Endothelial cell (in vitro differentiated cells): ENCODE measurements around the gene ACADL. TPM values are rescaled to one million over a fixed set of nuclear protein-coding genes. Genes with fewer than 3 reads are reported as not detected.

ENCODE experiments used
- DNase-seq: peaks from one replicate; pipeline ENCODE4 v3.0.0; 2021; ENCODE audit warnings: low spot score
- H3K27ac Mint-ChIP-seq: one replicate; pipeline ENCODE4 v1.8.0; 2021; ENCODE audit warnings: mixed read lengths, inconsistent platforms; ENCODE audit not compliant: unreplicated experiment
- H3K27me3 Mint-ChIP-seq: one replicate; pipeline ENCODE4 v1.8.0; 2021; ENCODE audit warnings: mild to moderate bottlenecking, moderate library complexity, mixed read lengths, inconsistent platforms; ENCODE audit not compliant: unreplicated experiment
- H3K36me3 Mint-ChIP-seq: one replicate; pipeline ENCODE4 v1.8.0; 2021; ENCODE audit warnings: mild to moderate bottlenecking, low read depth, mixed read lengths, inconsistent platforms; ENCODE audit not compliant: unreplicated experiment
- H3K4me1 Mint-ChIP-seq: one replicate; pipeline ENCODE4 v1.8.0; 2021; ENCODE audit warnings: mild to moderate bottlenecking, mixed read lengths, inconsistent platforms; ENCODE audit not compliant: unreplicated experiment
- H3K4me3 Mint-ChIP-seq: one replicate; pipeline ENCODE4 v1.8.0; 2021; ENCODE audit warnings: mild to moderate bottlenecking, mixed read lengths, inconsistent platforms; ENCODE audit not compliant: unreplicated experiment
- H3K9me3 Mint-ChIP-seq: one replicate; pipeline ENCODE4 v1.8.0; 2021; ENCODE audit warnings: mixed read lengths, inconsistent platforms; ENCODE audit not compliant: unreplicated experiment
- total RNA-seq: library from RNA; stranded (reverse); fragmentation: NEBNext Ultra II Directional; extraction: Animal tissue kit (Norgen Biotek cat#: 25700); gene quantifications from one replicate; pipeline ENCODE4 v1.2.1, GENCODE V29; 2021; ENCODE audit not compliant: unreplicated experiment
- TF ChIP-seq, protein P1 (sequence below): fragments of 200-600 bp; sonication (generic); IDR thresholded peaks from one replicate; pipeline ENCODE4 v1.5.0; 2021; ENCODE audit warnings: antibody characterized with exemption; ENCODE audit not compliant: unreplicated experiment

Gene ACADL
- total RNA-seq, 1 donor from 2014 or later: not detected

GRCh38 chr2:210250622-210251021 is 25.4 kb upstream of the ACADL start:
- no peaks in the 10 kb centered on the region for H3K27me3 Mint-ChIP-seq
- TF ChIP-seq, protein P1, sequence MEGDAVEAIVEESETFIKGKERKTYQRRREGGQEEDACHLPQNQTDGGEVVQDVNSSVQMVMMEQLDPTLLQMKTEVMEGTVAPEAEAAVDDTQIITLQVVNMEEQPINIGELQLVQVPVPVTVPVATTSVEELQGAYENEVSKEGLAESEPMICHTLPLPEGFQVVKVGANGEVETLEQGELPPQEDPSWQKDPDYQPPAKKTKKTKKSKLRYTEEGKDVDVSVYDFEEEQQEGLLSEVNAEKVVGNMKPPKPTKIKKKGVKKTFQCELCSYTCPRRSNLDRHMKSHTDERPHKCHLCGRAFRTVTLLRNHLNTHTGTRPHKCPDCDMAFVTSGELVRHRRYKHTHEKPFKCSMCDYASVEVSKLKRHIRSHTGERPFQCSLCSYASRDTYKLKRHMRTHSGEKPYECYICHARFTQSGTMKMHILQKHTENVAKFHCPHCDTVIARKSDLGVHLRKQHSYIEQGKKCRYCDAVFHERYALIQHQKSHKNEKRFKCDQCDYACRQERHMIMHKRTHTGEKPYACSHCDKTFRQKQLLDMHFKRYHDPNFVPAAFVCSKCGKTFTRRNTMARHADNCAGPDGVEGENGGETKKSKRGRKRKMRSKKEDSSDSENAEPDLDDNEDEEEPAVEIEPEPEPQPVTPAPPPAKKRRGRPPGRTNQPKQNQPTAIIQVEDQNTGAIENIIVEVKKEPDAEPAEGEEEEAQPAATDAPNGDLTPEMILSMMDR: no peak
- H3K27ac Mint-ChIP-seq: no peak overlapping the region
- no peaks in the 10 kb centered on the region for H3K4me1 Mint-ChIP-seq
- H3K9me3 Mint-ChIP-seq: no peaks in the 10 kb centered on the region
- no peaks in the 10 kb centered on the region for H3K36me3 Mint-ChIP-seq
- no peak for DNase-seq
- no peak overlapping the region for H3K4me3 Mint-ChIP-seq

GRCh38 chr2:210233487-210233886 is 8.2 kb upstream of the ACADL start:
- Mint-ChIP-seq H3K4me3 (no peak overlapping the region), H3K9me3 (no peaks in the 10 kb centered on the region), H3K36me3 (no peaks in the 10 kb centered on the region), H3K27me3 (no peaks in the 10 kb centered on the region), H3K27ac (no peak overlapping the region), H3K4me1 (no peaks in the 10 kb centered on the region)
- TF ChIP-seq, protein P1: no peak
- no peak for DNase-seq

GRCh38 chr2:210230984-210231383 is 5.7 kb upstream of the ACADL start:
- Mint-ChIP-seq H3K4me1 (no peaks in the 10 kb centered on the region), H3K27ac (no peak overlapping the region), H3K4me3 (no peak overlapping the region), H3K9me3 (no peaks in the 10 kb centered on the region), H3K36me3 (no peaks in the 10 kb centered on the region), H3K27me3 (peaks cover 2% of the 10 kb centered on the region)
- TF ChIP-seq, protein P1: no peak
- DNase-seq: no peak

DNA sequence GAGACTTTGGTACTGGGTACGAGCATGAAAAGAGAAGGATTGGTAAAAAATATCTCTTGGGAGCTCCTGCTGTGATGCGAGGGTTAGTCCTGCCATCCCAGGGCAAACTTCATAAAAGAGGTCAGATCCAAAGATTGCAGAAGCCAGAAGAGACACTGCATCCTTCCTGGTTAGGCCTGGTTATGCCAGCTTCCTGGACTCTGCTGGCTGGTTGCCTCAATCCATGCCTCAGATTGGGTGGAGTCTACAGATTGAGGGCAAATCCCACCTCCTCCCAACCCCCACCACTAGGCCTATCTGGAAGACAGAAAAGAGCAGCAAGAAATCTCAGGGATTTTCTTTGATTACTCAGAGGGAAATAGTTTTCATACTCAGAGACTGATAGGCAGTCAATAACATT is 5.3 kb upstream of the ACADL start:
- Mint-ChIP-seq H3K4me1 (no peaks in the 10 kb centered on the region), H3K4me3 (no peak overlapping the region), H3K9me3 (no peaks in the 10 kb centered on the region), H3K27me3 (peaks cover 5% of the 10 kb centered on the region), H3K27ac (no peak overlapping the region), H3K36me3 (no peaks in the 10 kb centered on the region)
- TF ChIP-seq, protein P1: no peak
- DNase-seq: no peak

DNA sequence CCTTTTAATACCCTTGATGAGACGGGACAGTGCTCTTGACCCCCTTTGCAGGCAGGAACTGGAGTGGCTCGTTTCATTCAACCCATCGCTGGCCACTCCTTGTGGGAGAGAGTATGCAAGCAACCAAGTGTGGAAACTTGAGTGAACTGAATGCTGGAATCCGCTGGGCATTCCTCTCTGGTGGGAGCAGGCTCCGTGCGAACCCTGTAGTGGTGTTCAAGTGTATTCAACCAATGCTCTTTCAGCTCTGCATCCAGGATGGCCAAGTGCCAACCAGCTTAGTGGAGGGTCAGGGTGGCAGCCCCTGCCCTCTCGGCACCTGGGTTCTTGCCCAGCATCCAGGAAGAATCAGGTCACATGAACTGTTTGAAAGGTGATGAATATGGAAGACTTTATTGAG is 3.3 kb upstream of the ACADL start:
- Mint-ChIP-seq H3K27me3 (peaks cover 9% of the 10 kb centered on the region), H3K4me3 (no peak overlapping the region), H3K9me3 (no peaks in the 10 kb centered on the region), H3K27ac (no peak overlapping the region), H3K36me3 (no peaks in the 10 kb centered on the region), H3K4me1 (no peaks in the 10 kb centered on the region)
- no peak for DNase-seq
- TF ChIP-seq, protein P1: no peak
